AG09319 (cell line): Measurements from ENCODE around the gene GPRIN1.

Experiments used
- DNase-seq: peaks from one replicate; pipeline ENCODE4 v3.0.0-alpha.2; 2010; ENCODE audit warnings: low read depth; ENCODE audit errors: extremely low read depth
- CTCF ChIP-seq: IDR thresholded peaks from 2 replicates; pipeline ENCODE4 v1.5.1; 2011; ENCODE audit warnings: low read depth, mild to moderate bottlenecking, inconsistent platforms, low read length, moderate library complexity

Gene GPRIN1

GRCh38 chr5:176575488-176576422 lies 34.2 kb downstream of the GPRIN1 start:
- no peak for TF ChIP-seq CTCF
- no peak for DNase-seq

GRCh38 chr5:176575066-176575465 lies 34.9 kb downstream of the GPRIN1 start:
- DNase-seq = no peak
- TF ChIP-seq CTCF = no peak

GRCh38 chr5:176574297-176574591 lies 35.7 kb downstream of the GPRIN1 start:
- no peak for TF ChIP-seq CTCF
- DNase-seq = no peak

- TF ChIP-seq CTCF = peak; percentile 85
- DNase-seq = peak; percentile 11
Measured at GRCh38 chr5:176573564-176574296, 36.2 kb downstream of the GPRIN1 start.

- DNase-seq = no peak
- peak; percentile 17 for TF ChIP-seq CTCF
Measured at GRCh38 chr5:176570044-176570443, 39.9 kb downstream of the GPRIN1 start.

GRCh38 chr5:176568657-176569056 lies 41.3 kb downstream of the GPRIN1 start:
- no peak for DNase-seq
- TF ChIP-seq CTCF = no peak

- no peak for DNase-seq
- TF ChIP-seq CTCF = no peak
Measured at GRCh38 chr5:176565760-176566288, 44.1 kb downstream of the GPRIN1 start.
